Activated CD4-positive, alpha-beta memory T cell treated with anti-CD3 and anti-CD28 coated beads, Interleukin-2, amount 10 ng/mL, durations not matched to agents 7 days and 5 days (primary cell): Measurements from ENCODE around the gene PLA2G2D. TPM values are rescaled to one million over a fixed set of nuclear protein-coding genes. Genes with fewer than 3 reads are reported as not detected.

Experiments used
- CTCF ChIA-PET: fragments of 350-600 bp; sonication (Branson Sonifier 250); formaldehyde crosslinking; loops from one replicate; lab custom pipeline; 2021; ENCODE audit warnings: antibody characterized with exemption, inconsistent platforms; lab: Charles Lee
- POLR2A ChIA-PET: fragments of 350-600 bp; sonication (Branson Sonifier 250); formaldehyde crosslinking; loops from one replicate; lab custom pipeline; 2021; ENCODE audit warnings: antibody characterized with exemption; lab: Charles Lee
- DNase-seq: peaks from one replicate; pipeline ENCODE4 v3.0.0-alpha.2; 2020
- H3K27ac Mint-ChIP-seq: one replicate; pipeline ENCODE4 v1.8.0; 2021; ENCODE audit warnings: mild to moderate bottlenecking, mixed read lengths
- H3K27me3 Mint-ChIP-seq: one replicate; pipeline ENCODE4 v1.8.0; 2021; ENCODE audit warnings: mixed read lengths
- H3K36me3 Mint-ChIP-seq: one replicate; pipeline ENCODE4 v1.8.0; 2021; ENCODE audit warnings: low read depth, mixed read lengths
- H3K4me1 Mint-ChIP-seq: one replicate; pipeline ENCODE4 v1.8.0; 2021; ENCODE audit warnings: mixed read lengths
- H3K4me3 Mint-ChIP-seq: one replicate; pipeline ENCODE4 v1.8.0; 2021; ENCODE audit warnings: mild to moderate bottlenecking, mixed read lengths
- H3K9me3 Mint-ChIP-seq: one replicate; pipeline ENCODE4 v1.8.0; 2021; ENCODE audit warnings: mixed read lengths
- total RNA-seq, 2 experiments: library from RNA; stranded (reverse); gene quantifications; one replicate each; pipeline ENCODE4 v1.2.3, GENCODE V29; 2021

Gene PLA2G2D
- total RNA-seq, 2 experiments from 2014 or later: not detected

GRCh38 chr1:20120796-20121195, 1.5 kb upstream of the PLA2G2D start:
- CTCF ChIA-PET: no interaction called here
- H3K4me3 Mint-ChIP-seq: no peak overlapping the region

GRCh38 chr1:20117236-20117635, 2.1 kb downstream of the PLA2G2D start:
- POLR2A ChIA-PET: no interaction called here
- CTCF ChIA-PET: no interaction called here
- no peak overlapping the region for H3K4me3 Mint-ChIP-seq

More at GRCh38 chr1:20120796-20121195, 1.5 kb upstream of the PLA2G2D start:
- POLR2A ChIA-PET: no interaction called here
- Mint-ChIP-seq H3K4me1 (no peaks in the 10 kb centered on the region), H3K27ac (no peak overlapping the region), H3K9me3 (no peaks in the 10 kb centered on the region), H3K36me3 (no peaks in the 10 kb centered on the region), H3K27me3 (peaks cover 16% of the 10 kb centered on the region)
- DNase-seq: no peak

GRCh38 chr1:20115916-20116315, 3.4 kb downstream of the PLA2G2D start:
- DNase-seq: no peak
- H3K4me3 Mint-ChIP-seq: no peak overlapping the region
- no peak overlapping the region for H3K27ac Mint-ChIP-seq
- CTCF ChIA-PET: interaction anchor here (1.0 kb wide), 1 partner anchor 234 kb away, joined by 3 read pairs; the partner anchor contains the start of gene OTUD3
- peaks cover 11% of the 10 kb centered on the region for H3K27me3 Mint-ChIP-seq
- H3K4me1 Mint-ChIP-seq: no peaks in the 10 kb centered on the region
- no peaks in the 10 kb centered on the region for H3K36me3 Mint-ChIP-seq
- POLR2A ChIA-PET: no interaction called here
- no peaks in the 10 kb centered on the region for H3K9me3 Mint-ChIP-seq

More at GRCh38 chr1:20117236-20117635, 2.1 kb downstream of the PLA2G2D start:
- Mint-ChIP-seq H3K27ac (no peak overlapping the region), H3K4me1 (no peaks in the 10 kb centered on the region), H3K9me3 (no peaks in the 10 kb centered on the region), H3K36me3 (no peaks in the 10 kb centered on the region), H3K27me3 (peaks cover 14% of the 10 kb centered on the region)
- no peak for DNase-seq

GRCh38 chr1:20115479-20115878, 3.9 kb downstream of the PLA2G2D start:
- Mint-ChIP-seq H3K36me3 (no peaks in the 10 kb centered on the region), H3K27me3 (peaks cover 8% of the 10 kb centered on the region), H3K4me1 (no peaks in the 10 kb centered on the region), H3K4me3 (no peak overlapping the region), H3K27ac (no peak overlapping the region), H3K9me3 (no peaks in the 10 kb centered on the region)
- CTCF ChIA-PET: interaction anchor here (1.0 kb wide), 1 partner anchor 233 kb away, joined by 3 read pairs; the partner anchor contains the start of gene OTUD3
- POLR2A ChIA-PET: no interaction called here
- no peak for DNase-seq

GRCh38 chr1:20114021-20114648, 5.2 kb downstream of the PLA2G2D start:
- no peak overlapping the region for H3K4me3 Mint-ChIP-seq
- CTCF ChIA-PET: interaction anchor here (0.6 kb wide), 1 partner anchor 39 kb away, joined by 3 read pairs; no protein-coding TSS in a partner anchor

GRCh38 chr1:20112279-20113000, 6.9 kb downstream of the PLA2G2D start:
- no peaks in the 10 kb centered on the region for H3K4me1 Mint-ChIP-seq
- H3K36me3 Mint-ChIP-seq: no peaks in the 10 kb centered on the region
- H3K9me3 Mint-ChIP-seq: no peaks in the 10 kb centered on the region
- peaks cover 6% of the 10 kb centered on the region for H3K27me3 Mint-ChIP-seq
- ChIA-PET CTCF (interaction anchor here (1.4 kb wide), 1 partner anchor 39 kb away, joined by 4 read pairs; no protein-coding TSS in a partner anchor), POLR2A (no interaction called here)
- no peak overlapping the region for H3K27ac Mint-ChIP-seq
- H3K4me3 Mint-ChIP-seq: no peak overlapping the region
- DNase-seq: no peak

More at GRCh38 chr1:20114021-20114648, 5.2 kb downstream of the PLA2G2D start:
- POLR2A ChIA-PET: no interaction called here
- Mint-ChIP-seq H3K36me3 (no peaks in the 10 kb centered on the region), H3K27me3 (peaks cover 6% of the 10 kb centered on the region), H3K27ac (no peak overlapping the region), H3K4me1 (no peaks in the 10 kb centered on the region), H3K9me3 (no peaks in the 10 kb centered on the region)
- no peak for DNase-seq

GRCh38 chr1:20111452-20111851, 7.9 kb downstream of the PLA2G2D start:
- H3K36me3 Mint-ChIP-seq: no peaks in the 10 kb centered on the region
- CTCF ChIA-PET: no interaction called here

GRCh38 chr1:20110679-20111078, 8.7 kb downstream of the PLA2G2D start:
- Mint-ChIP-seq H3K27ac (no peak overlapping the region), H3K36me3 (no peaks in the 10 kb centered on the region), H3K4me1 (no peaks in the 10 kb centered on the region), H3K9me3 (no peaks in the 10 kb centered on the region), H3K27me3 (peaks cover 2% of the 10 kb centered on the region), H3K4me3 (no peak overlapping the region)
- POLR2A ChIA-PET: no interaction called here
- DNase-seq: no peak
- CTCF ChIA-PET: no interaction called here

More at GRCh38 chr1:20111452-20111851, 7.9 kb downstream of the PLA2G2D start:
- Mint-ChIP-seq H3K4me3 (no peak overlapping the region), H3K4me1 (no peaks in the 10 kb centered on the region), H3K9me3 (no peaks in the 10 kb centered on the region), H3K27me3 (peaks cover 8% of the 10 kb centered on the region), H3K27ac (no peak overlapping the region)
- no peak for DNase-seq
- POLR2A ChIA-PET: no interaction called here

- H3K36me3 Mint-ChIP-seq: no peaks in the 10 kb centered on the region
- H3K27ac Mint-ChIP-seq: no peak overlapping the region
- no peaks in the 10 kb centered on the region for H3K9me3 Mint-ChIP-seq
- ChIA-PET CTCF (no interaction called here), POLR2A (no interaction called here)
- H3K4me3 Mint-ChIP-seq: no peak overlapping the region
- peaks cover 2% of the 10 kb centered on the region for H3K27me3 Mint-ChIP-seq
- no peak for DNase-seq
- no peaks in the 10 kb centered on the region for H3K4me1 Mint-ChIP-seq
Measured at GRCh38 chr1:20109223-20109856, 10.0 kb downstream of the PLA2G2D start.

GRCh38 chr1:20108366-20109123, 10.8 kb downstream of the PLA2G2D start:
- Mint-ChIP-seq H3K36me3 (no peaks in the 10 kb centered on the region), H3K9me3 (no peaks in the 10 kb centered on the region), H3K4me1 (no peaks in the 10 kb centered on the region), H3K27me3 (peaks cover 2% of the 10 kb centered on the region), H3K27ac (no peak overlapping the region), H3K4me3 (no peak overlapping the region)
- DNase-seq: no peak
- ChIA-PET POLR2A (no interaction called here), CTCF (no interaction called here)

GRCh38 chr1:20107796-20108195, 11.5 kb downstream of the PLA2G2D start:
- Mint-ChIP-seq H3K36me3 (no peaks in the 10 kb centered on the region), H3K4me1 (peaks cover 4% of the 10 kb centered on the region), H3K9me3 (no peaks in the 10 kb centered on the region), H3K27me3 (peaks cover 2% of the 10 kb centered on the region), H3K4me3 (no peak overlapping the region), H3K27ac (no peak overlapping the region)
- DNase-seq: no peak
- POLR2A ChIA-PET: no interaction called here
- CTCF ChIA-PET: no interaction called here

- POLR2A ChIA-PET: no interaction called here
- Mint-ChIP-seq H3K27me3 (peaks cover 2% of the 10 kb centered on the region), H3K4me1 (peaks cover 7% of the 10 kb centered on the region), H3K36me3 (no peaks in the 10 kb centered on the region), H3K9me3 (no peaks in the 10 kb centered on the region), H3K4me3 (no peak overlapping the region), H3K27ac (no peak overlapping the region)
- no peak for DNase-seq
- CTCF ChIA-PET: no interaction called here
Measured at GRCh38 chr1:20107351-20107750, 12.0 kb downstream of the PLA2G2D start.
